H9 (cell line): ENCODE measurements around the gene CHADL. TPM values are rescaled to one million over a fixed set of nuclear protein-coding genes. Genes with fewer than 3 reads are reported as not detected.

ENCODE experiments used
- DNase-seq: peaks from one replicate; pipeline ENCODE4 v3.0.0-alpha.2; 2017
- H2AFZ ChIP-seq: one replicate; pipeline ENCODE4 v1.6.1; 2013; ENCODE audit warnings: mild to moderate bottlenecking, low read length, control low read depth, moderate library complexity
- H2AK5ac ChIP-seq: 2 replicates; pipeline ENCODE4 v1.6.1; 2013; ENCODE audit warnings: low read length, control low read depth, mixed read lengths; ENCODE audit not compliant: insufficient read length
- H2BK120ac ChIP-seq: one replicate; pipeline ENCODE4 v1.6.1; 2013; ENCODE audit warnings: low read depth, mild to moderate bottlenecking, low read length, control low read depth, inconsistent platforms; ENCODE audit not compliant: poor library complexity, severe bottlenecking
- H2BK12ac ChIP-seq: 2 replicates; pipeline ENCODE4 v1.6.1; 2013; ENCODE audit warnings: low read length, control low read depth, mixed read lengths, low read depth; ENCODE audit not compliant: insufficient read length
- H2BK15ac ChIP-seq: 2 replicates; pipeline ENCODE4 v1.6.1; 2013; ENCODE audit warnings: low read depth, low read length, control low read depth
- H2BK20ac ChIP-seq: one replicate; pipeline ENCODE4 v1.6.1; 2013; ENCODE audit warnings: low read depth, mild to moderate bottlenecking, low read length, control low read depth, inconsistent platforms; ENCODE audit not compliant: poor library complexity, severe bottlenecking
- H2BK5ac ChIP-seq: 2 replicates; pipeline ENCODE4 v1.6.1; 2013; ENCODE audit warnings: low read length, control low read depth, mixed read lengths; ENCODE audit not compliant: insufficient read length
- H3K14ac ChIP-seq: 2 replicates; pipeline ENCODE4 v1.6.1; 2013; ENCODE audit warnings: low read length, control low read depth; ENCODE audit not compliant: insufficient read depth
- H3K18ac ChIP-seq: 2 replicates; pipeline ENCODE4 v1.6.1; 2013; ENCODE audit warnings: low read depth, mild to moderate bottlenecking, mixed read lengths, low read length, control low read depth; ENCODE audit not compliant: insufficient read length
- H3K23ac ChIP-seq: 2 replicates; pipeline ENCODE4 v1.6.1; 2013; ENCODE audit warnings: low read length, control low read depth, mixed read lengths, low read depth; ENCODE audit not compliant: insufficient read length
- H3K23me2 ChIP-seq: 2 replicates; pipeline ENCODE4 v1.6.1; 2013; ENCODE audit warnings: low read depth, mild to moderate bottlenecking, mixed read lengths, low read length, control low read depth; ENCODE audit not compliant: insufficient read length, poor library complexity, severe bottlenecking
- H3K27ac ChIP-seq: 2 replicates; pipeline ENCODE4 v1.5.1; 2013; ENCODE audit warnings: low read length, control low read depth, mixed read lengths, low read depth; ENCODE audit not compliant: insufficient read length
- H3K27me3 ChIP-seq: 2 replicates; pipeline ENCODE4 v1.6.1; 2013; ENCODE audit warnings: low read length, control low read depth, inconsistent platforms; ENCODE audit not compliant: insufficient read depth
- H3K4ac ChIP-seq: 2 replicates; pipeline ENCODE4 v1.6.1; 2013; ENCODE audit warnings: low read depth, mild to moderate bottlenecking, control low read depth, inconsistent platforms, low read length, moderate library complexity
- H3K4me1 ChIP-seq: 2 replicates; pipeline ENCODE4 v1.6.1; 2013; ENCODE audit warnings: low read length, control low read depth, inconsistent platforms; ENCODE audit not compliant: insufficient read depth
- H3K4me2 ChIP-seq: 2 replicates; pipeline ENCODE4 v1.6.1; 2013; ENCODE audit warnings: low read length, control low read depth, mixed read lengths; ENCODE audit not compliant: insufficient read length, insufficient read depth
- H3K56ac ChIP-seq: 2 replicates; pipeline ENCODE4 v1.6.1; 2013; ENCODE audit warnings: low read depth, mild to moderate bottlenecking, mixed read lengths, low read length, control low read depth; ENCODE audit not compliant: insufficient read length
- H3K79me1 ChIP-seq: 2 replicates; pipeline ENCODE4 v1.6.1; 2013; ENCODE audit warnings: low read depth, mild to moderate bottlenecking, moderate library complexity, low read length, control low read depth, inconsistent platforms; ENCODE audit not compliant: insufficient read depth, poor library complexity, severe bottlenecking
- H3K79me2 ChIP-seq: 2 replicates; pipeline ENCODE4 v1.6.1; 2013; ENCODE audit warnings: low read length, control low read depth, inconsistent platforms; ENCODE audit not compliant: insufficient read depth
- H3K9ac ChIP-seq: 2 replicates; pipeline ENCODE4 v1.6.1; 2013; ENCODE audit warnings: low read length, control low read depth, mixed read lengths; ENCODE audit not compliant: insufficient read length; ENCODE audit errors: extremely low read depth
- H3K9me3 ChIP-seq: one replicate; pipeline ENCODE4 v1.6.1; 2013; ENCODE audit warnings: low read depth, low read length, inconsistent platforms; ENCODE audit not compliant: control insufficient read depth
- H3T11ph ChIP-seq: one replicate; pipeline ENCODE4 v1.6.1; 2013; ENCODE audit warnings: mild to moderate bottlenecking, low read length, control low read depth, inconsistent platforms
- H4K20me1 ChIP-seq: one replicate; pipeline ENCODE4 v1.6.1; 2013; ENCODE audit not compliant: control insufficient read depth, insufficient read length, insufficient read depth
- H4K5ac ChIP-seq: 2 replicates; pipeline ENCODE4 v1.6.1; 2013; ENCODE audit warnings: low read depth, mild to moderate bottlenecking, mixed read lengths, low read length, control low read depth; ENCODE audit not compliant: insufficient read length
- H4K8ac ChIP-seq: replicated peaks from 2 replicates; pipeline ENCODE4 v1.6.1; 2013; ENCODE audit warnings: low read length, control low read depth, mixed read lengths, low read depth; ENCODE audit not compliant: insufficient read length
- H4K91ac ChIP-seq: 2 replicates; pipeline ENCODE4 v1.6.1; 2013; ENCODE audit warnings: low read depth, mild to moderate bottlenecking, moderate library complexity, mixed read lengths, low read length, control low read depth; ENCODE audit not compliant: insufficient read length
- H3K27ac Mint-ChIP-seq, 3 experiments: 2 replicates in 2 of 3; 3 replicates in 1 of 3; pipeline ENCODE4 v1.8.0; 2020 to 2021; ENCODE audit warnings: mixed read lengths in 3 of 3, mild to moderate bottlenecking in 1 of 3, moderate library complexity in 1 of 3
- H3K27me3 Mint-ChIP-seq: 2 replicates; pipeline ENCODE4 v1.8.0; 2021; ENCODE audit warnings: low read depth, mild to moderate bottlenecking, moderate library complexity, mixed read lengths
- H3K36me3 Mint-ChIP-seq, 3 experiments: 2 replicates in 2 of 3; 3 replicates in 1 of 3; pipeline ENCODE4 v1.8.0; 2020 to 2021; ENCODE audit warnings: low read depth in 3 of 3, mixed read lengths in 3 of 3; ENCODE audit not compliant: insufficient read depth in 1 of 3
- H3K4me1 Mint-ChIP-seq, 2 experiments: 2 replicates each; pipeline ENCODE4 v1.8.0; 2020; ENCODE audit warnings: mixed read lengths in 2 of 2
- H3K4me3 Mint-ChIP-seq, 2 experiments: 2 replicates in 1 of 2; 3 replicates in 1 of 2; pipeline ENCODE4 v1.8.0; 2020 to 2021; ENCODE audit warnings: mild to moderate bottlenecking in 2 of 2, mixed read lengths in 2 of 2, moderate library complexity in 1 of 2
- H3K9me3 Mint-ChIP-seq, 2 experiments: 2 replicates in 1 of 2; 3 replicates in 1 of 2; pipeline ENCODE4 v1.8.0; 2020; ENCODE audit warnings: mild to moderate bottlenecking in 2 of 2, mixed read lengths in 2 of 2, moderate library complexity in 1 of 2
- CTCF ChIP-seq: fragments of 200-600 bp; sonication (generic); conservative IDR thresholded peaks from 3 replicates; pipeline ENCODE4 v1.8.0; 2021; ENCODE audit warnings: antibody characterized with exemption, mild to moderate bottlenecking
- WGBS: extraction: QIAGEN DNeasy Blood & Tissue Kit; methylation state at CpG from one replicate; pipeline ENCODE4 v1.1.7; 2013; ENCODE audit warnings: missing lambda C conversion rate, low lambda C conversion rate, mixed read lengths; ENCODE audit not compliant: insufficient read length; ENCODE audit errors: extremely low coverage; 5-methylcytosine and 5-hydroxymethylcytosine counted together
- total RNA-seq: library from RNA; stranded (reverse); gene quantifications from 2 replicates; pipeline ENCODE4 v1.2.1, GENCODE V29; 2021

The CHADL gene
- total RNA-seq, 1 experiment from 2014 or later: 1.6 TPM

GRCh38 chr22:41264408-41264941 is 23.7 kb upstream of the CHADL start:
- H3K14ac ChIP-seq: no peak overlapping the region
- no peak for DNase-seq
- H3K9me3 ChIP-seq: no peaks in the 10 kb centered on the region
- H4K91ac ChIP-seq: no peak overlapping the region
- H2BK5ac ChIP-seq: no peak overlapping the region
- Mint-ChIP-seq H3K27me3 (no peaks in the 10 kb centered on the region; the same call in 1 of the 2 replicates), H3K36me3 (peaks cover 59 to 97% (median 90%) of the 10 kb centered on the region in 3 experiments), H3K4me1 (no peaks in the 10 kb centered on the region), H3K27ac (no peak overlapping the region), H3K9me3 (no peaks in the 10 kb centered on the region), H3K4me3 (no peak overlapping the region)
- no peak overlapping the region for H2AK5ac ChIP-seq
- H3K27me3 ChIP-seq: no peaks in the 10 kb centered on the region
- no peak overlapping the region for H3K18ac ChIP-seq
- no peak overlapping the region for H3K23ac ChIP-seq
- no peaks in the 10 kb centered on the region for H3K79me1 ChIP-seq
- no peak overlapping the region for H4K5ac ChIP-seq
- H3K4me2 ChIP-seq: no peak overlapping the region
- no peaks in the 10 kb centered on the region for H4K20me1 ChIP-seq
- TF ChIP-seq CTCF: no peak
- no peak overlapping the region for H3T11ph ChIP-seq
- no CpG with 5 or more reads among the region's 15 CpGs for WGBS
- H2BK15ac ChIP-seq: no peak overlapping the region
- H2AFZ ChIP-seq: no peak overlapping the region
- no peak overlapping the region for H2BK20ac ChIP-seq
- H3K27ac ChIP-seq: no peak overlapping the region
- H3K56ac ChIP-seq: no peak overlapping the region
- no peaks in the 10 kb centered on the region for H3K4me1 ChIP-seq
- H2BK12ac ChIP-seq: no peak overlapping the region
- no peaks in the 10 kb centered on the region for H3K23me2 ChIP-seq
- H4K8ac ChIP-seq: no peak overlapping the region
- H3K9ac ChIP-seq: no peak overlapping the region
- no peaks in the 10 kb centered on the region for H3K79me2 ChIP-seq
- no peak overlapping the region for H3K4ac ChIP-seq
- no peak overlapping the region for H2BK120ac ChIP-seq
